NCI-H2196 treated with DMSO at 0.1 percent for 48 hours (cell line): ENCODE data around the gene MCM6.

Source experiments
- DNase-seq: peaks from one replicate; lab custom pipeline; 2025; ENCODE audit not compliant: unreplicated experiment; lab: John Stamatoyannopoulos, UW

MCM6 gene

GRCh38 chr2:135791418-135792190 lies 84.6 kb downstream of the MCM6 start:
- DNase-seq = no peak

GRCh38 chr2:135790423-135790822 lies 85.8 kb downstream of the MCM6 start:
- DNase-seq = no peak
